T-cell (primary cell): ENCODE results near the gene RCBTB2. TPM values are rescaled to one million over a fixed set of nuclear protein-coding genes. Genes with fewer than 3 reads are reported as not detected.
A peak's percentile ranks its signal among the peaks of the same experiment; 100 is the strongest.
"Not testable (repeated sequence)": the region's sequence is repeated elsewhere in the genome, so short reads cannot be mapped to it uniquely, and the experiment has no call there.

Experiments used
- ATAC-seq, 4 experiments: fragments of 200-7000 bp in 3 of 4; fragments of 150-1000 bp in 1 of 4; cut with Tn5 transposase; replicated peaks in 1 of 4; 1 replicate in 3 of 4; 2 replicates in 1 of 4; pipeline ENCODE4 v1.10.0; 2021; ENCODE audit warnings: moderate library complexity in 3 of 4, mild to moderate bottlenecking in 2 of 4, moderate number of reproducible peaks in 1 of 4
- CTCF ChIA-PET, 2 donors: fragments of 300-600 bp; sonication (Branson Sonifier 250); formaldehyde crosslinking; loops; one replicate each; lab custom pipeline; 2022; ENCODE audit warnings: antibody characterized with exemption in 2 of 2; lab: Charles Lee
- POLR2A ChIA-PET, 2 donors: fragments of 300-600 bp; sonication (Branson Sonifier 250); formaldehyde crosslinking; loops; one replicate each; lab custom pipeline; 2022; ENCODE audit warnings: antibody characterized with exemption in 2 of 2; lab: Charles Lee
- DNase-seq, 35 experiments: peaks; one replicate each; pipeline versions ENCODE4 v3.0.0 to v3.0.0-alpha.2; 2013 to 2023
- H3K27ac ChIP-seq: one replicate; pipeline ENCODE4 v1.5.1; 2013; ENCODE audit warnings: low read length
- H3K27me3 ChIP-seq, 2 experiments: replicated peaks in 1 of 2; 1 replicate in 1 of 2; 2 replicates in 1 of 2; pipeline versions ENCODE4 v1.6.1 to v1.7.0; 2013; ENCODE audit warnings: low read length in 1 of 2, mixed read lengths in 1 of 2; ENCODE audit not compliant: control insufficient read depth in 2 of 2, insufficient read depth in 2 of 2; ENCODE audit errors: extremely low read depth in 1 of 2
- H3K36me3 ChIP-seq, 2 donors: 1 replicate in 1 of 2; 2 replicates in 1 of 2; pipeline versions ENCODE4 v1.6.1 to v1.7.0; 2013; ENCODE audit warnings: low read length in 1 of 2; ENCODE audit not compliant: control insufficient read depth in 2 of 2, insufficient read depth in 1 of 2; ENCODE audit errors: extremely low read depth in 1 of 2
- H3K4me1 ChIP-seq, 2 experiments: 1 replicate in 1 of 2; 2 replicates in 1 of 2; pipeline versions ENCODE4 v1.6.1 to v1.7.0; 2013; ENCODE audit warnings: low read length in 2 of 2, mixed read lengths in 1 of 2; ENCODE audit not compliant: insufficient read depth in 2 of 2, control insufficient read depth in 1 of 2; ENCODE audit errors: extremely low read depth in 1 of 2
- H3K4me3 ChIP-seq, 2 donors: 1 replicate in 1 of 2; 2 replicates in 1 of 2; pipeline versions ENCODE4 v1.5.1 to v1.7.0; 2013; ENCODE audit warnings: mild to moderate bottlenecking in 2 of 2, low read length in 1 of 2, moderate library complexity in 1 of 2; ENCODE audit not compliant: control insufficient read depth in 1 of 2; ENCODE audit errors: extremely low read depth in 1 of 2
- H3K9me3 ChIP-seq: 2 replicates; pipeline ENCODE4 v1.7.0; 2013
- H3K27ac Mint-ChIP-seq, 2 donors: one replicate each; pipeline ENCODE4 v1.8.0; 2020 to 2021; ENCODE audit warnings: mild to moderate bottlenecking in 2 of 2, mixed read lengths in 2 of 2
- H3K27me3 Mint-ChIP-seq, 2 donors: one replicate each; pipeline ENCODE4 v1.8.0; 2021 to 2022; ENCODE audit warnings: mixed read lengths in 2 of 2
- H3K36me3 Mint-ChIP-seq: one replicate; pipeline ENCODE4 v1.8.0; 2021; ENCODE audit warnings: mixed read lengths
- H3K4me1 Mint-ChIP-seq, 3 donors: one replicate each; pipeline ENCODE4 v1.8.0; 2020 to 2022; ENCODE audit warnings: mixed read lengths in 3 of 3, mild to moderate bottlenecking in 1 of 3
- H3K4me3 Mint-ChIP-seq, 3 donors: one replicate each; pipeline ENCODE4 v1.8.0; 2020 to 2022; ENCODE audit warnings: mild to moderate bottlenecking in 3 of 3, mixed read lengths in 3 of 3, moderate library complexity in 3 of 3
- H3K9me3 Mint-ChIP-seq, 3 donors: one replicate each; pipeline ENCODE4 v1.8.0; 2020 to 2022; ENCODE audit warnings: mixed read lengths in 3 of 3
- WGBS: methylation state at CpG from one replicate; pipeline ENCODE4 v1.1.5; 2013; ENCODE audit warnings: missing lambda C conversion rate; ENCODE audit not compliant: insufficient coverage; 5-methylcytosine and 5-hydroxymethylcytosine counted together
- total RNA-seq, 35 experiments: library from RNA in 6 of 35; stranded (reverse) in 6 of 35; fragments of 120-200 nt in 1 of 35; gene quantifications; one replicate each; pipeline versions ENCODE4 v1.2.1 to v1.2.4 and lab custom pipeline; 2013 to 2026

RCBTB2 gene
- total RNA-seq, 5 donors from 2014 or later (not counting 1 experiment from before 2014, with no cell fraction given): 10.4 to 19.7 (median 16.2) TPM

DNA sequence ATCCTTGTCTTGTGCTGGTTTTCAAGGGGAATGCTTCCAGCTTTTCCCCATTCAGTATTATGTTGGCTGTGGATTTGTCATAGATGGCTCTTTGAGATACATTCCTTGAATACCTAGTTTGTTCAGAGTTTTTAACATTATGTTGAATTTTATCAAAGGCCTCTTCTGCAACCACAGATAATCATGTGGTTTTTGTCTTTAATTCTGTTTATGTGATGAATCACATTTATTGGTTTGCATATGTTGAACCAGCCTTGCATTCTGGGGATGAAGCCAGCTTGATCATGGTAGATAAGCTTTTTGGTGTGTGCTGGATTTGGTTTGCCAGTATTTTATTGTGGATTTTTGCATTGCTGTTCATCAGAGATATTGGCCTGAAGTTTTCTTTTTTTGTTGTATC, 81.7 kb downstream of the RCBTB2 start:
- H3K9me3 Mint-ChIP-seq: peaks cover 9 to 23% (median 13%) of the 10 kb centered on the region in 3 donors

DNA sequence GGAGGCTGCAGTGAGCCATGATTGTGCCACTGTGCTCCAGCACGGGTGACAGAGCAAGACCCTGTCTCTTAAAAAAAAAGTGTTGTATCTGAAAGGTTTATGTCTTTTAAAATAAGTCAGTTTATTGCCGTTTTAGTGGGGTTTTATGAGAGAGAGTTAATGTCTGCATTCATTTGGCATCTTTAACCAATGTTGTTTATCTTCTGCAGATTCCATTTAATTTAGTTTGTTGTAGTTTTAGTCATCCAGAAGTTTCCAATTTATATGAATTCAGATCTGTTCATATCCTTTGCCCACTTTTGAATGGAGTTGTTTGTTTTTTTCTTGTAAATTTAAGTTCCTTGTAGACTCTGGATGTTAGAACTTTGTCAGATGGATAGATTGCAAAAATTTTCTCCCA, 83.2 kb downstream of the RCBTB2 start:
- Histone ChIP-seq H3K9me3 (no peaks in the 10 kb centered on the region), H3K4me3 (no peak overlapping the region), H3K27ac (no peak overlapping the region), H3K4me1 (peaks cover 0 to 2% of the 10 kb centered on the region in 2 experiments), H3K36me3 (peaks cover 0 to 12% of the 10 kb centered on the region in 2 donors), H3K27me3 (no peaks in the 10 kb centered on the region)
- H3K27me3 Mint-ChIP-seq: no peaks in the 10 kb centered on the region
- H3K9me3 Mint-ChIP-seq: peaks cover 9 to 23% (median 13%) of the 10 kb centered on the region in 3 donors
- peaks cover 36% of the 10 kb centered on the region for H3K36me3 Mint-ChIP-seq
- no peak for DNase-seq
- ChIA-PET CTCF (no interaction called here), POLR2A (no interaction called here)
- WGBS: 100% methylated on average over 1 of the region's 2 CpGs
- peak overlapping the region in 1 of 2 donors; percentile 28 for H3K27ac Mint-ChIP-seq
- no peak for ATAC-seq
- no peak overlapping the region for H3K4me3 Mint-ChIP-seq
- peaks cover 11 to 39% (median 25%) of the 10 kb centered on the region in 3 donors for H3K4me1 Mint-ChIP-seq

More for the DNA sequence above, 81.7 kb downstream of the RCBTB2 start:
- not testable (repeated sequence) for H3K27ac ChIP-seq, H3K4me1 ChIP-seq, H3K27me3 Mint-ChIP-seq, DNase-seq, H3K9me3 ChIP-seq, H3K4me3 Mint-ChIP-seq, H3K27ac Mint-ChIP-seq, H3K4me3 ChIP-seq, ATAC-seq, H3K27me3 ChIP-seq
- peaks cover 0 to 20% of the 10 kb centered on the region in 2 donors for H3K36me3 ChIP-seq
- ChIA-PET POLR2A (interaction anchor here in 1 of 2 donors (0.5 kb wide), 1 partner anchor 54 kb away, joined by 3 read pairs; no protein-coding TSS in a partner anchor), CTCF (interaction anchor here in 1 of 2 donors (1.0 kb wide), 1 partner anchor 55 kb away, joined by 3 read pairs; no protein-coding TSS in a partner anchor)
- peaks cover 15 to 41% (median 24%) of the 10 kb centered on the region in 3 donors for H3K4me1 Mint-ChIP-seq
- peaks cover 46% of the 10 kb centered on the region for H3K36me3 Mint-ChIP-seq

- Histone ChIP-seq H3K9me3 (no peaks in the 10 kb centered on the region), H3K36me3 (peaks cover 0 to 7% of the 10 kb centered on the region in 2 donors), H3K27ac (peak overlapping the region; percentile 4), H3K4me3 (no peak overlapping the region), H3K27me3 (no peaks in the 10 kb centered on the region), H3K4me1 (peaks cover 2 to 4% of the 10 kb centered on the region in 2 experiments)
- ATAC-seq: no peak
- no peaks in the 10 kb centered on the region for H3K27me3 Mint-ChIP-seq
- peak overlapping the region; percentile 53 to 71 for H3K27ac Mint-ChIP-seq
- peak overlapping the region; percentile 18 to 65 (median 60) for H3K4me3 Mint-ChIP-seq
- ChIA-PET CTCF (interaction anchor here in 1 of 2 donors (0.7 kb wide), 1 partner anchor 25 kb away, joined by 3 read pairs; no protein-coding TSS in a partner anchor), POLR2A (no interaction called here)
- WGBS: no CpG with 5 or more reads among the region's 6 CpGs
- H3K9me3 Mint-ChIP-seq: peaks cover 9 to 23% (median 13%) of the 10 kb centered on the region in 3 donors
- peaks cover 7 to 42% (median 30%) of the 10 kb centered on the region in 3 donors for H3K4me1 Mint-ChIP-seq
- DNase-seq: no peak
- peaks cover 31% of the 10 kb centered on the region for H3K36me3 Mint-ChIP-seq
These were observed 83.8 kb downstream of the RCBTB2 start for GRCh38 chr13:48448959-48449614.

DNA sequence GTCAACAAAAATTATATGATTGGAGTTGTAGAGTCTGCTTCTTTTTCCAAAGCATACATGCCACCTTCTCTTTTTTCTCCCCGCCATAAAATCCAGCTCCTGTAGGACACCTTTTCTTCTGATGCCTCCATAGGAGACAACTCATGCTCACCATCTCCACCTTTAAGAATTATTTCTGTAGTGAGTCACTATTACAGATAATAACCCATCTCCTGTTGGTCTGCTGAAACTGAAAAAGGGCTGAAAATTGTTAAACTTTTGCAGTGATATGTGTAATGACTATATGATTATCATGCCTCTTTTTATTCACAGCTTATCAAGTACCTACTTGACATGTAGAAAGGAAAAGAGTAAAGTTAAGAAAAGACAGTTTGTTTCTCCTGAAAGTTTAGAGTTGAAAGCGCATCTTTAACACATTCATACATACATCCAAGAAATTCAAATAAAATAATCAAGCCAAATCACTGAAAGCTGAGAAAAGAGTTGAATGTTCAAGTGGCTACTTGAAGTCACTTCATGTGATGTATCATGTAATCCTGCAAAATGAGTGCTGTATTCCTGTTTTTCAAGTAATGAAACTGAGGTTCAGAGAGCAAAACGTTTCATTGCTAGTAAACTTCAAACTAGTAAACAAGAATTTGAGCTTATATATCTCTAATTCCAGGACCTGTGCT, 84.5 kb downstream of the RCBTB2 start:
- peaks cover 9 to 23% (median 13%) of the 10 kb centered on the region in 3 donors for H3K9me3 Mint-ChIP-seq
- Histone ChIP-seq H3K27ac (no peak overlapping the region), H3K36me3 (peaks cover 0 to 2% of the 10 kb centered on the region in 2 donors), H3K27me3 (no peaks in the 10 kb centered on the region), H3K4me3 (no peak overlapping the region), H3K9me3 (no peaks in the 10 kb centered on the region), H3K4me1 (peaks cover 2 to 8% of the 10 kb centered on the region in 2 experiments)
- H3K27ac Mint-ChIP-seq: peak overlapping the region; percentile 71 to 82
- ATAC-seq: no peak
- peaks cover 27% of the 10 kb centered on the region for H3K36me3 Mint-ChIP-seq
- H3K4me1 Mint-ChIP-seq: peaks cover 7 to 47% (median 37%) of the 10 kb centered on the region in 3 donors
- H3K4me3 Mint-ChIP-seq: peak overlapping the region in 2 of 3 donors; percentile 60 to 65
- no peaks in the 10 kb centered on the region for H3K27me3 Mint-ChIP-seq
- POLR2A ChIA-PET: no interaction called here
- CTCF ChIA-PET: interaction anchor here in 1 of 2 donors (0.7 kb wide), 1 partner anchor 26 kb away, joined by 3 read pairs; no protein-coding TSS in a partner anchor
- no peak for DNase-seq
- WGBS: no CpG with 5 or more reads among the region's 3 CpGs

DNA sequence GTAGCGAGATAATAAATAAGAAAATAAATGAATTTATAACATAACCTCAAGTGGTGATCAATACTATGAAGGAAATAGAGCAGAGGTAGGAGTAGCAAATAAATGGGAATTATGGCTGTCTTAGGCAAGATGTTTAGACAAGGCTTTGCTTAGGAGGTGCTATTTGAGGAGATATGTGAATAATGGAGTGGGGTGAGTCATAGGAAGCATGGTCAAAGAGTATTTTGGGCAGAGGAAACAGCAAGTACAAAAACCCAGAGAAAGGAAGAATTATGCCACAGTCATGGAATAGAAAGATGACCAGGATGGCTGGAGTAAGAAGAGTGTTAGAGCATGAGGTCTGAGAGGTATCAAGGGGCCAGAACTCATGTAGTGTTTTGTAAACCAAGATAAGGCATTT, 86.4 kb downstream of the RCBTB2 start:
- H3K9me3 ChIP-seq: no peaks in the 10 kb centered on the region
- no peaks in the 10 kb centered on the region for H3K27me3 ChIP-seq
- no CpG with 5 or more reads among the region's 1 CpG for WGBS
- Mint-ChIP-seq H3K9me3 (peaks cover 5 to 12% (median 10%) of the 10 kb centered on the region in 3 donors), H3K27me3 (no peaks in the 10 kb centered on the region), H3K4me3 (no peak overlapping the region), H3K4me1 (peaks cover 7 to 43% (median 38%) of the 10 kb centered on the region in 3 donors), H3K27ac (no peak overlapping the region), H3K36me3 (peaks cover 10% of the 10 kb centered on the region)
- DNase-seq (no peak), ATAC-seq (no peak)
- no peaks in the 10 kb centered on the region for H3K36me3 ChIP-seq
- no peak overlapping the region for H3K27ac ChIP-seq
- no peak overlapping the region for H3K4me3 ChIP-seq
- H3K4me1 ChIP-seq: peaks cover 2 to 8% of the 10 kb centered on the region in 2 experiments
- CTCF ChIA-PET: no interaction called here
- POLR2A ChIA-PET: interaction anchor here in 1 of 2 donors (0.6 kb wide), 2 partner anchors 174 to 990 kb away, joined by 4 to 11 read pairs; no protein-coding TSS in a partner anchor
